ENCODE measurements around the gene NRARP. TPM values are rescaled to one million over a fixed set of nuclear protein-coding genes. Genes with fewer than 3 reads are reported as not detected.
A peak's percentile ranks its signal among the peaks of the same experiment; 100 is the strongest.

Gene NRARP
- total RNA-seq, 1 donor from 2014 or later = 170 TPM

GRCh38 chr9:137278061-137278701 lies 23.9 kb downstream of the NRARP start:
- Mint-ChIP-seq H3K36me3 (ENCODE audit: low read depth, unreplicated experiment) (peaks cover 14% of the 10 kb centered on the region), H3K27ac (ENCODE audit: unreplicated experiment) (peak overlapping the region; percentile 89), H3K4me3 (ENCODE audit: unreplicated experiment) (peak overlapping the region; percentile 87), H3K27me3 (ENCODE audit: unreplicated experiment) (peaks cover 12% of the 10 kb centered on the region), H3K9me3 (ENCODE audit: unreplicated experiment) (no peaks in the 10 kb centered on the region), H3K4me1 (ENCODE audit: unreplicated experiment) (peaks cover 21% of the 10 kb centered on the region)
- TF ChIP-seq CTCF (IDR thresholded peaks at IDR 0.05; ENCODE audit: unreplicated experiment) = no peak
- DNase-seq (ENCODE audit: low spot score) = peak; percentile 52

GRCh38 chr9:137277329-137278041 lies 24.6 kb downstream of the NRARP start, which contains the start of gene TOR4A:
Gene TOR4A (plus strand): TSS chr9:137277726. CDS start chr9:137278690, 964 bp downstream.
- TF ChIP-seq CTCF (IDR thresholded peaks at IDR 0.05; ENCODE audit: unreplicated experiment) = no peak

GRCh38 chr9:137276473-137277328 lies 25.4 kb downstream of the NRARP start:
- Mint-ChIP-seq H3K36me3 (ENCODE audit: low read depth, unreplicated experiment) (peaks cover 4% of the 10 kb centered on the region), H3K9me3 (ENCODE audit: unreplicated experiment) (no peaks in the 10 kb centered on the region), H3K27me3 (ENCODE audit: unreplicated experiment) (peaks cover 9% of the 10 kb centered on the region), H3K4me3 (ENCODE audit: unreplicated experiment) (no peak overlapping the region), H3K27ac (ENCODE audit: unreplicated experiment) (peak overlapping the region; percentile 93), H3K4me1 (ENCODE audit: unreplicated experiment) (peaks cover 21% of the 10 kb centered on the region)
- peak; percentile 46 for DNase-seq (ENCODE audit: low spot score)
- no peak for TF ChIP-seq CTCF (IDR thresholded peaks at IDR 0.05; ENCODE audit: unreplicated experiment)

More at GRCh38 chr9:137277329-137278041, 24.6 kb downstream of the NRARP start, which contains the start of gene TOR4A:
- H3K4me1 Mint-ChIP-seq (ENCODE audit: unreplicated experiment) = peaks cover 21% of the 10 kb centered on the region
- peak within 1 kb of the TSS; percentile 87 for H3K4me3 Mint-ChIP-seq (ENCODE audit: unreplicated experiment)
- H3K9me3 Mint-ChIP-seq (ENCODE audit: unreplicated experiment) = no peaks in the 10 kb centered on the region
- H3K36me3 Mint-ChIP-seq (ENCODE audit: low read depth, unreplicated experiment) = peaks cover 11% of the 10 kb centered on the region
- peaks cover 12% of the 10 kb centered on the region for H3K27me3 Mint-ChIP-seq (ENCODE audit: unreplicated experiment)
- DNase-seq (ENCODE audit: low spot score) = peak; percentile 86
- H3K27ac Mint-ChIP-seq (ENCODE audit: unreplicated experiment) = peak within 1 kb of the TSS; percentile 93

GRCh38 chr9:137275588-137276472 lies 26.2 kb downstream of the NRARP start:
- TF ChIP-seq CTCF (IDR thresholded peaks at IDR 0.05; ENCODE audit: unreplicated experiment) = no peak
- no peak overlapping the region for H3K4me3 Mint-ChIP-seq (ENCODE audit: unreplicated experiment)
- peaks cover 21% of the 10 kb centered on the region for H3K4me1 Mint-ChIP-seq (ENCODE audit: unreplicated experiment)
- no peak for DNase-seq (ENCODE audit: low spot score)
- no peaks in the 10 kb centered on the region for H3K9me3 Mint-ChIP-seq (ENCODE audit: unreplicated experiment)
- peak overlapping the region; percentile 77 for H3K27ac Mint-ChIP-seq (ENCODE audit: unreplicated experiment)
- H3K36me3 Mint-ChIP-seq (ENCODE audit: low read depth, unreplicated experiment) = peaks cover 4% of the 10 kb centered on the region
- H3K27me3 Mint-ChIP-seq (ENCODE audit: unreplicated experiment) = peaks cover 9% of the 10 kb centered on the region
